HEK293 (cell line): Measurements from ENCODE around the gene MOB1A.

Source experiments
- BCL11B ChIP-seq: fragments of 450-650 bp; formaldehyde crosslinking; IDR thresholded peaks from 2 replicates; pipeline ENCODE4 v1.5.1; 2016; ENCODE audit warnings: low read depth, missing biosample characterization, missing genetic modification characterization
- GFI1B ChIP-seq: fragments of 450-650 bp; formaldehyde crosslinking; IDR thresholded peaks from 2 replicates; pipeline ENCODE4 v1.5.1; 2016; ENCODE audit warnings: missing biosample characterization, missing genetic modification characterization
- GLI4 ChIP-seq: fragments of 450-650 bp; formaldehyde crosslinking; IDR thresholded peaks from 2 replicates; pipeline ENCODE4 v1.5.1; 2016; ENCODE audit warnings: missing biosample characterization, missing genetic modification characterization
- HOXD13 ChIP-seq: sonication (generic); formaldehyde crosslinking; IDR thresholded peaks from 2 replicates; pipeline ENCODE4 v1.8.0; 2022; ENCODE audit warnings: missing genetic modification reagents, borderline replicate concordance
- KLF17 ChIP-seq: fragments of 450-650 bp; formaldehyde crosslinking; IDR thresholded peaks from 2 replicates; pipeline ENCODE4 v1.5.1; 2016; ENCODE audit warnings: missing biosample characterization, missing genetic modification characterization
- KLF8 ChIP-seq: fragments of 450-650 bp; formaldehyde crosslinking; IDR thresholded peaks from 2 replicates; pipeline ENCODE4 v1.5.1; 2016; ENCODE audit warnings: missing biosample characterization, missing genetic modification characterization
- KLF9 ChIP-seq: fragments of 450-650 bp; formaldehyde crosslinking; IDR thresholded peaks from 2 replicates; pipeline ENCODE4 v1.5.1; 2016; ENCODE audit warnings: missing biosample characterization, missing genetic modification characterization, low read depth
- PRDM4 ChIP-seq: fragments of 450-650 bp; formaldehyde crosslinking; IDR thresholded peaks from 2 replicates; pipeline ENCODE4 v1.5.1; 2017; ENCODE audit warnings: missing biosample characterization, missing genetic modification characterization
- REPIN1 ChIP-seq: fragments of 450-650 bp; formaldehyde crosslinking; IDR thresholded peaks from 2 replicates; pipeline ENCODE4 v1.5.1; 2017; ENCODE audit warnings: missing biosample characterization, missing genetic modification characterization, low read depth
- TCF7L2 ChIP-seq: IDR thresholded peaks from 2 replicates; pipeline ENCODE4 v1.6.1; 2011; ENCODE audit warnings: low read depth, mild to moderate bottlenecking, inconsistent platforms, low read length, moderate library complexity, borderline replicate concordance
- ZBTB26 ChIP-seq: fragments of 450-650 bp; formaldehyde crosslinking; optimal IDR thresholded peaks from 2 replicates; pipeline ENCODE3; 2016; ENCODE audit warnings: missing biosample characterization, mild to moderate bottlenecking, missing genetic modification characterization
- ZBTB6 ChIP-seq: fragments of 450-650 bp; formaldehyde crosslinking; IDR thresholded peaks from 2 replicates; pipeline ENCODE4 v1.5.1; 2017; ENCODE audit warnings: missing biosample characterization, missing genetic modification characterization
- ZNF10 ChIP-seq: fragments of 450-650 bp; formaldehyde crosslinking; IDR thresholded peaks from 2 replicates; pipeline ENCODE4 v1.5.1; 2017; ENCODE audit warnings: missing biosample characterization, missing genetic modification characterization
- ZNF202 ChIP-seq: fragments of 450-650 bp; formaldehyde crosslinking; IDR thresholded peaks from 2 replicates; pipeline ENCODE4 v1.5.1; 2016; ENCODE audit warnings: missing biosample characterization, missing genetic modification characterization, borderline replicate concordance
- ZNF223 ChIP-seq: fragments of 450-650 bp; formaldehyde crosslinking; IDR thresholded peaks from 2 replicates; pipeline ENCODE4 v1.5.1; 2016; ENCODE audit warnings: missing biosample characterization, missing genetic modification characterization
- ZNF324 ChIP-seq: fragments of 450-650 bp; formaldehyde crosslinking; IDR thresholded peaks from 2 replicates; pipeline ENCODE4 v1.5.1; 2016; ENCODE audit warnings: missing biosample characterization, missing genetic modification characterization
- ZNF391 ChIP-seq: fragments of 450-650 bp; formaldehyde crosslinking; IDR thresholded peaks from 2 replicates; pipeline ENCODE4 v1.5.1; 2016; ENCODE audit warnings: low read depth, missing biosample characterization, missing genetic modification characterization, borderline replicate concordance
- ZNF404 ChIP-seq: fragments of 450-650 bp; formaldehyde crosslinking; IDR thresholded peaks from 2 replicates; pipeline ENCODE4 v1.5.1; 2017; ENCODE audit warnings: missing biosample characterization, missing genetic modification characterization
- ZNF488 ChIP-seq: fragments of 450-650 bp; formaldehyde crosslinking; IDR thresholded peaks from 2 replicates; pipeline ENCODE4 v1.5.1; 2016; ENCODE audit warnings: missing biosample characterization, missing genetic modification characterization
- ZNF513 ChIP-seq: fragments of 450-650 bp; IDR thresholded peaks from 2 replicates; pipeline ENCODE4 v1.5.1; 2018; ENCODE audit warnings: missing biosample characterization, missing genetic modification characterization
- ZNF529 ChIP-seq: fragments of 450-650 bp; formaldehyde crosslinking; IDR thresholded peaks from 2 replicates; pipeline ENCODE4 v1.5.1; 2017; ENCODE audit warnings: missing genetic modification characterization, missing biosample characterization; ENCODE audit not compliant: insufficient replicate concordance
- ZNF530 ChIP-seq: fragments of 450-650 bp; formaldehyde crosslinking; IDR thresholded peaks from 2 replicates; pipeline ENCODE4 v1.5.1; 2016; ENCODE audit warnings: low read depth, missing biosample characterization, missing genetic modification characterization
- ZNF626 ChIP-seq: fragments of 450-650 bp; sonication (Bioruptor Pico); formaldehyde crosslinking; IDR thresholded peaks from 2 replicates; pipeline ENCODE4 v1.5.1; 2018; ENCODE audit warnings: missing biosample characterization, missing genetic modification characterization, inconsistent platforms
- ZNF664 ChIP-seq: fragments of 450-650 bp; formaldehyde crosslinking; IDR thresholded peaks from 2 replicates; pipeline ENCODE4 v1.5.1; 2016; ENCODE audit warnings: missing biosample characterization, missing genetic modification characterization
- ZNF701 ChIP-seq: fragments of 450-650 bp; formaldehyde crosslinking; IDR thresholded peaks from 2 replicates; pipeline ENCODE4 v1.5.1; 2016; ENCODE audit warnings: missing biosample characterization, missing genetic modification characterization
- ZNF792 ChIP-seq: fragments of 450-650 bp; formaldehyde crosslinking; IDR thresholded peaks from 2 replicates; pipeline ENCODE4 v1.5.1; 2016; ENCODE audit warnings: missing biosample characterization, missing genetic modification characterization
- ZNF830 ChIP-seq: fragments of 450-650 bp; IDR thresholded peaks from 2 replicates; pipeline ENCODE4 v1.5.0; 2018; ENCODE audit warnings: missing biosample characterization, missing genetic modification characterization, low read depth, mild to moderate bottlenecking, moderate library complexity
- ZSCAN18 ChIP-seq: fragments of 450-650 bp; formaldehyde crosslinking; IDR thresholded peaks from 2 replicates; pipeline ENCODE4 v1.5.1; 2016; ENCODE audit warnings: missing biosample characterization, missing genetic modification characterization

Gene MOB1A

GRCh38 chr2:74119912-74120825 lies 58.5 kb downstream of the MOB1A start (continued):
- TF ChIP-seq ZNF513 (tag by site-specific recombination) (no peak), ZNF488 (no peak), ZNF324 (tag by site-specific recombination) (peak; percentile 82), ZNF223 (no peak), ZNF10 (tag by site-specific recombination) (no peak), PRDM4 (tag by site-specific recombination) (0 out of 2 replicates have a peak, but pooled peaks have one; percentile 27), ZNF404 (no peak), ZBTB26 (tag by site-specific recombination) (peak; percentile 44), REPIN1 (tag by site-specific recombination) (no peak), BCL11B (tag by site-specific recombination) (peak; percentile 33; the same call in 1 of the 2 replicates), KLF8 (tag by site-specific recombination) (peak; percentile 92; the same call in 1 of the 2 replicates), ZNF830 (tag by site-specific recombination) (no peak), ZNF701 (tag by site-specific recombination) (no peak), ZNF530 (tag by site-specific recombination) (no peak), GLI4 (tag by site-specific recombination) (peak; percentile 69; the same call in 1 of the 2 replicates), ZNF626 (tag by site-specific recombination) (no peak), KLF9 (peak; percentile 48; the same call in 1 of the 2 replicates), TCF7L2 (no peak), ZNF391 (tag by site-specific recombination) (peak; percentile 40; the same call in 1 of the 2 replicates), ZNF202 (no peak), ZBTB6 (peak; percentile 36; the same call in 1 of the 2 replicates), ZNF792 (tag by site-specific recombination) (no peak), ZNF529 (tag by site-specific recombination) (no peak), HOXD13 (CRISPR knock-in tag) (no peak), ZNF664 (tag by site-specific recombination) (no peak), GFI1B (peak; percentile 13; the same call in 1 of the 2 replicates), KLF17 (tag by site-specific recombination) (peak; percentile 70), ZSCAN18 (no peak)
